HEK293T (cell line): ENCODE results near the gene RBFA.

Source experiments
- FOXM1 ChIP-seq: fragments of 450-650 bp; IDR thresholded peaks from 2 replicates; pipeline ENCODE4 v1.6.1; 2017; ENCODE audit warnings: mild to moderate bottlenecking, borderline replicate concordance
- LEF1 ChIP-seq: fragments of 450-650 bp; IDR thresholded peaks from 2 replicates; pipeline ENCODE4 v1.6.1; 2017; ENCODE audit warnings: mild to moderate bottlenecking, borderline replicate concordance
- TF ChIP-seq, protein P1 (sequence below): fragments of 450-650 bp; IDR thresholded peaks from 2 replicates; pipeline ENCODE4 v1.6.1; 2016

DNA sequence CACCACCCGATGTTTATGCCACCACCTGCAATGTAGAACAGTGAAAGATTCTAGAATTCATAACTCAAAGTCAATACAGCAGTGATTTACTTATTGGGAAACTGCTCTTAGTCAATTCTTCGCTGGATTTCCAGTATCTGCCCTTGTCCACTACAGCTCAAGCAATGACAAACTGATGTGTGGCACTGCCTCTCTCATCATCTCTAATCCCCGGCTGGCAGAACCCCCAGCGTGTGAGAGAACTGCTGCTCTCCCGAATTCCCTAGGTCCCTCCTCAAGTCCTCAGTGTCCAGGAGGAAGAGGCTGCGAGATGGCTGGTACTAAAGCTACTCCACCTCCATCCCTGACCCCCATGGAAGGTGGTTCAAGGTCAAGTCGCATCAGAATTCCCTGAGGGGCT lies 47.5 kb upstream of the RBFA start:
- TF ChIP-seq LEF1 = no peak
- TF ChIP-seq, protein P1, sequence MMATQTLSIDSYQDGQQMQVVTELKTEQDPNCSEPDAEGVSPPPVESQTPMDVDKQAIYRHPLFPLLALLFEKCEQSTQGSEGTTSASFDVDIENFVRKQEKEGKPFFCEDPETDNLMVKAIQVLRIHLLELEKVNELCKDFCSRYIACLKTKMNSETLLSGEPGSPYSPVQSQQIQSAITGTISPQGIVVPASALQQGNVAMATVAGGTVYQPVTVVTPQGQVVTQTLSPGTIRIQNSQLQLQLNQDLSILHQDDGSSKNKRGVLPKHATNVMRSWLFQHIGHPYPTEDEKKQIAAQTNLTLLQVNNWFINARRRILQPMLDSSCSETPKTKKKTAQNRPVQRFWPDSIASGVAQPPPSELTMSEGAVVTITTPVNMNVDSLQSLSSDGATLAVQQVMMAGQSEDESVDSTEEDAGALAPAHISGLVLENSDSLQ = no peak
- TF ChIP-seq FOXM1 = no peak
